OCI-LY7 (cell line): ENCODE results near the gene TMX4. TPM values are rescaled to one million over a fixed set of nuclear protein-coding genes. Genes with fewer than 3 reads are reported as not detected.
A peak's percentile ranks its signal among the peaks of the same experiment; 100 is the strongest.

Experiments used
- BruUV-seq: library from RNA; stranded (reverse); fragments of 400-500 nt; replicated peaks from 2 replicates; lab custom pipeline; 2021; lab: Mats Ljungman, UMichigan
- CTCF ChIA-PET: fragments of 300-600 bp; sonication (Branson Sonifier 250); formaldehyde crosslinking; loops from one replicate; lab custom pipeline; 2022; ENCODE audit warnings: antibody characterized with exemption; ENCODE audit not compliant: unreplicated experiment; lab: Charles Lee
- POLR2A ChIA-PET: fragments of 300-600 bp; sonication (Branson Sonifier 250); formaldehyde crosslinking; loops from one replicate; lab custom pipeline; 2022; ENCODE audit warnings: antibody characterized with exemption; lab: Charles Lee
- DNase-seq: peaks from one replicate; pipeline ENCODE4 v3.0.0-alpha.2; 2015; ENCODE audit warnings: low spot score
- H2AFZ ChIP-seq: fragments of 200-600 bp; sonication (generic), shearing (Covaris generic); 2 replicates; pipeline ENCODE4 v1.6.1; 2014; ENCODE audit warnings: mild to moderate bottlenecking, antibody characterized with exemption, low read length, moderate library complexity
- H3K27ac ChIP-seq: fragments of 200-600 bp; sonication (generic); 2 replicates; pipeline ENCODE4 v1.5.1; 2014; ENCODE audit warnings: mixed run types, low read depth, mild to moderate bottlenecking, moderate library complexity, low read length, inconsistent platforms; ENCODE audit not compliant: poor library complexity, severe bottlenecking
- H3K36me3 ChIP-seq: fragments of 200-600 bp; sonication (generic); 2 replicates; pipeline ENCODE4 v1.6.1; 2014; ENCODE audit warnings: mild to moderate bottlenecking, antibody characterized with exemption, low read length, moderate library complexity, mixed read lengths; ENCODE audit not compliant: insufficient read depth
- H3K4me1 ChIP-seq: fragments of 200-600 bp; sonication (generic); 2 replicates; pipeline ENCODE4 v1.5.1; 2014; ENCODE audit warnings: mild to moderate bottlenecking, low read length; ENCODE audit not compliant: insufficient read depth, poor library complexity, severe bottlenecking
- H3K4me2 ChIP-seq: fragments of 200-600 bp; sonication (generic); 2 replicates; pipeline ENCODE4 v1.6.1; 2014; ENCODE audit warnings: mild to moderate bottlenecking, low read length
- H3K4me3 ChIP-seq: fragments of 200-600 bp; sonication (generic); 2 replicates; pipeline ENCODE4 v1.5.1; 2014; ENCODE audit warnings: mild to moderate bottlenecking, low read depth, low read length; ENCODE audit not compliant: poor library complexity, severe bottlenecking
- H3K79me2 ChIP-seq: fragments of 200-600 bp; sonication (generic); 2 replicates; pipeline ENCODE4 v1.6.1; 2016; ENCODE audit warnings: low read depth, mild to moderate bottlenecking, low read length, moderate library complexity, mixed read lengths; ENCODE audit not compliant: insufficient read depth
- H3K9me2 ChIP-seq: fragments of 200-600 bp; sonication (generic); 2 replicates; pipeline ENCODE4 v1.6.1; 2016; ENCODE audit warnings: mild to moderate bottlenecking, low read length, mixed read lengths; ENCODE audit not compliant: insufficient read depth
- H3K9me3 ChIP-seq: fragments of 200-600 bp; sonication (generic); 2 replicates; pipeline ENCODE4 v1.6.1; 2014; ENCODE audit warnings: mild to moderate bottlenecking, mixed run types, low read length, mixed read lengths
- H4K20me1 ChIP-seq: fragments of 200-600 bp; sonication (generic); 2 replicates; pipeline ENCODE4 v1.6.1; 2014; ENCODE audit warnings: mild to moderate bottlenecking, antibody characterized with exemption, low read length, moderate library complexity, mixed read lengths; ENCODE audit not compliant: insufficient read depth
- EZH2phosphoT487 ChIP-seq: fragments of 200-600 bp; sonication (generic); IDR thresholded peaks from 2 replicates; pipeline ENCODE4 v1.6.1; 2018; ENCODE audit warnings: low read depth, borderline replicate concordance, mild to moderate bottlenecking, mixed run types, antibody characterized with exemption, low read length, moderate library complexity, mixed read lengths
- intact Hi-C: fragments of 100-400 bp; cut with micrococcal nuclease; formaldehyde crosslinking; loops from one replicate; pipeline ENCODE4 v1.10.0; 2022; ENCODE audit not compliant: unreplicated experiment
- total RNA-seq, 2 experiments: library from RNA; depleted of rRNA in 1 of 2; stranded (reverse); fragments of >200 nt in 1 of 2; shearing (Covaris generic) in 1 of 2; gene quantifications; 2 replicates each; pipeline ENCODE4 v1.2.3, GENCODE V29; 2014 to 2022
- TF ChIP-seq, protein P1 (sequence below): fragments of 200-600 bp; sonication (generic); conservative IDR thresholded peaks from 2 replicates; pipeline ENCODE4 v1.5.1; 2014; ENCODE audit warnings: mild to moderate bottlenecking, antibody characterized with exemption, low read length, moderate library complexity, mixed read lengths

TMX4 gene
- total RNA-seq, 2 experiments from 2014 or later = 22.4 to 71.3 TPM

DNA sequence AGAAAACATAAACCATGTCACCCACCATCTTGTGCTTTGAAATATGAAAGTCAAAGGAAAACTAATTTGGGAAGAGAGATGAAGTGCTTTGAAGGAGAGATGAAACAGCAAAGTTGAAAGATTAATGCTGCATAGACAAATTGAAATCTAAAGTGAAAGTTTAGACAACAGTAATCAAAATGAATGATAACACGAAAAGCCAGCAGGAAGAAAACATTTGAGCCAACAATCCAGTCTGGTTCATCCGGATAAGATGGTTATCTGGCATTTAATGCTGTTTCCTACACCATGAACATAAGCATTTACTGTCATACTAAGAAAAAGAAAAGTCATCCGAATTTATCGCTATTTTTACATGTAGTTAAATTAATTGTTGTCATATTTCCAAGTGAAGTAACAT lies 79.9 kb downstream of the TMX4 start:
- H3K4me2 ChIP-seq = no peak overlapping the region

GRCh38 chr20:7938058-7938457 lies 81.5 kb downstream of the TMX4 start:
- BruUV-seq = no TSS peak
- intact Hi-C loops = loop anchor here (5.0 to 10.0 kb wide), 3 partner anchors 194 to 784 kb away; partner anchors contain the start of gene PLCB1
- ChIA-PET POLR2A (interaction anchor here (0.5 to 1.1 kb wide), 6 partner anchors 9 to 134 kb away, joined by 3 to 5 read pairs (median 3); no protein-coding TSS in a partner anchor), CTCF (no interaction called here)
- Histone ChIP-seq H3K4me3 (no peak overlapping the region), H2AFZ (no peak overlapping the region), H4K20me1 (no peaks in the 10 kb centered on the region), H3K9me3 (no peaks in the 10 kb centered on the region), H3K36me3 (no peaks in the 10 kb centered on the region), H3K4me2 (no peak overlapping the region), H3K9me2 (no peaks in the 10 kb centered on the region), H3K79me2 (no peaks in the 10 kb centered on the region), H3K4me1 (peaks cover 27% of the 10 kb centered on the region), H3K27ac (no peak overlapping the region)
- no peak for DNase-seq
- TF ChIP-seq, protein P1, sequence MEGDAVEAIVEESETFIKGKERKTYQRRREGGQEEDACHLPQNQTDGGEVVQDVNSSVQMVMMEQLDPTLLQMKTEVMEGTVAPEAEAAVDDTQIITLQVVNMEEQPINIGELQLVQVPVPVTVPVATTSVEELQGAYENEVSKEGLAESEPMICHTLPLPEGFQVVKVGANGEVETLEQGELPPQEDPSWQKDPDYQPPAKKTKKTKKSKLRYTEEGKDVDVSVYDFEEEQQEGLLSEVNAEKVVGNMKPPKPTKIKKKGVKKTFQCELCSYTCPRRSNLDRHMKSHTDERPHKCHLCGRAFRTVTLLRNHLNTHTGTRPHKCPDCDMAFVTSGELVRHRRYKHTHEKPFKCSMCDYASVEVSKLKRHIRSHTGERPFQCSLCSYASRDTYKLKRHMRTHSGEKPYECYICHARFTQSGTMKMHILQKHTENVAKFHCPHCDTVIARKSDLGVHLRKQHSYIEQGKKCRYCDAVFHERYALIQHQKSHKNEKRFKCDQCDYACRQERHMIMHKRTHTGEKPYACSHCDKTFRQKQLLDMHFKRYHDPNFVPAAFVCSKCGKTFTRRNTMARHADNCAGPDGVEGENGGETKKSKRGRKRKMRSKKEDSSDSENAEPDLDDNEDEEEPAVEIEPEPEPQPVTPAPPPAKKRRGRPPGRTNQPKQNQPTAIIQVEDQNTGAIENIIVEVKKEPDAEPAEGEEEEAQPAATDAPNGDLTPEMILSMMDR = no peak
- TF ChIP-seq EZH2phosphoT487 = no peak

More for the DNA sequence above, 79.9 kb downstream of the TMX4 start:
- Histone ChIP-seq H3K27ac (no peak overlapping the region), H3K4me3 (no peak overlapping the region), H2AFZ (no peak overlapping the region), H3K79me2 (no peaks in the 10 kb centered on the region), H3K36me3 (no peaks in the 10 kb centered on the region), H3K9me3 (no peaks in the 10 kb centered on the region), H3K4me1 (peaks cover 18% of the 10 kb centered on the region), H3K9me2 (no peaks in the 10 kb centered on the region), H4K20me1 (no peaks in the 10 kb centered on the region)
- CTCF ChIA-PET = no interaction called here
- intact Hi-C loops = loop anchor here (5.0 to 10.0 kb wide), 3 partner anchors 193 to 783 kb away; partner anchors contain the start of gene PLCB1
- TF ChIP-seq EZH2phosphoT487 = no peak
- TF ChIP-seq, protein P1 = no peak
- no peak for DNase-seq
- no TSS peak for BruUV-seq
- POLR2A ChIA-PET = no interaction called here

DNA sequence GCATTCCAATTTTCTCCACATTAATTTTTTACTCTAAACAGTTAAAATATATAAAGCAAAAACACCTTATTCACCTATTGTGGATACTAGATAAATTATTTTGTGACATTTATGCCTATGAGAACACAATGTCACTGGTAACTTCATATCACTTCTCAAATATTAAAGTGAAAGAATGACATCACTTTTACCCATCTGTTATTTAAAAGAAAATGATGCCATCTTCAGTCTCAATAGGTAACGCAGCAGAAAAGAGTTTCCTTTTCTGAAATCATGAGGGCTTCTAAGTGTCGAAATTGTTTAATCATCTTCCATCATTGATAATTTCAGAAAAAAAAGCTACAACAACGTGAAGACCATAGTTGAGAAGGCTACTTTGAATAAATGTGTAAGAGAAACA lies 82.2 kb downstream of the TMX4 start:
- Histone ChIP-seq H3K9me3 (no peaks in the 10 kb centered on the region), H3K36me3 (no peaks in the 10 kb centered on the region), H3K79me2 (no peaks in the 10 kb centered on the region), H3K4me1 (peaks cover 27% of the 10 kb centered on the region), H3K4me2 (no peak overlapping the region), H3K9me2 (no peaks in the 10 kb centered on the region), H2AFZ (peak overlapping the region; percentile 91; the same call in 1 of the 2 replicates), H3K4me3 (no peak overlapping the region), H3K27ac (no peak overlapping the region), H4K20me1 (no peaks in the 10 kb centered on the region)
- no peak for TF ChIP-seq EZH2phosphoT487
- TF ChIP-seq, protein P1 = no peak
- BruUV-seq = no TSS peak
- DNase-seq = no peak
- intact Hi-C loops = loop anchor here (5.0 to 10.0 kb wide), 3 partner anchors 195 to 785 kb away; partner anchors contain the start of gene PLCB1
- ChIA-PET POLR2A (interaction anchor here (0.6 to 1.0 kb wide), 3 partner anchors 28 to 446 kb away, joined by 3 to 5 read pairs (median 3); no protein-coding TSS in a partner anchor), CTCF (no interaction called here)
